GM18526 (cell line): ENCODE results near the gene LRRC43.

Source experiments
- POLR2A ChIP-seq: IDR thresholded peaks from 3 replicates; pipeline ENCODE4 v1.6.1; 2011; ENCODE audit not compliant: insufficient read length; ENCODE audit errors: extremely low read depth

Gene LRRC43

DNA sequence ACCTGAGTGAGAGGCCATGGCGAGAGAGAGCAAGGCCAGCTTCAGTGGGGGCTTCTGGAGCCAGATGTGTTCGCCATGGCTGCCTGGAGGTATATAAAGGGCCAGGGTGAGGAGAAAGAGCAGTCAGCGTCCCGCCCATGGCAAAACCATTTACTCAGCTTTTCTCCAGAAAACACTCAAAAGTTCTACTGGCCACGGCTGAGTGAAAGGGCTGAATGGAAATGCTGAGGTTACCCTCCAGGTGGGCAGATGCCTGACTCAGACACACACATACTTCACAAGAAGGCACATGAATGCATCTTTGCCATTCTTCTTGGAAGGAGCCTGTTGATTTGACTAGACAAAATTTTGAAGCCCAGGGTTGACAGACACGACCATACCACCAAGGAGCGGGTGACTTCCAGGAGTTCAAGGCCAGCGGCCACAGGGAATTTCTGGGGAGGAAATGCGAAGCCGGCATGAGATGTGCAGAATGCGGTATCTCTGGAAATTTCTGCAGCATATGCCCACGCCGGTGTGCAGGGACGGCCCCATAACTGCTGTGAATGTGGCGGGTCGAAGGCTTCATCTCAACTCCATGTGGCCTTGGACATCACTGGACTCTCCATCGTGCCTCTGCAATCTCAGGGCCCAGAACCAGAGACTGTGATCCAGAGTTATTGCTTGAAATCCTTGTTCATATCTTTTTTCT is 8.6 kb upstream of the LRRC43 start, which contains the start of gene IL31:
TSS of gene IL31 (minus strand) at position 67 of the 691 bp plus-strand sequence. CDS start at position 18, 49 bp downstream.
- TF ChIP-seq POLR2A, result no peak

DNA sequence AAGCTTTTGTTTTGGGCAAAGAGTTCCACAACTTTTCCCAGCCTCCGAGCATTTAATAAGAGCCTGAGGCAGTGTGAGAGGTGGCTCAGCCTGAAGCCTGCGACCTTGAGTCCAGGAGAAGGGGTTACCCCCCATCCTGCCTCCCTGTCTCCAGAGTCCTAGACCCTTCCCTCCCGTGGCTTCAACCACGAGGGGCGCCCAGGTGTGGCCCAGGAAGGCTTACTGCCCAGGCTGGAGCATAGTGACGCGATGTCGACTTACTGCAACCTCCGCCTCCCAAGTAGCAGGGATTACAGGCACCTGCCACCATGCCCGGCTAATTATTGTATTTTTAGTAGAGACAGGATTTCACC is 641 bp downstream of the LRRC43 start:
- no peak for TF ChIP-seq POLR2A

DNA sequence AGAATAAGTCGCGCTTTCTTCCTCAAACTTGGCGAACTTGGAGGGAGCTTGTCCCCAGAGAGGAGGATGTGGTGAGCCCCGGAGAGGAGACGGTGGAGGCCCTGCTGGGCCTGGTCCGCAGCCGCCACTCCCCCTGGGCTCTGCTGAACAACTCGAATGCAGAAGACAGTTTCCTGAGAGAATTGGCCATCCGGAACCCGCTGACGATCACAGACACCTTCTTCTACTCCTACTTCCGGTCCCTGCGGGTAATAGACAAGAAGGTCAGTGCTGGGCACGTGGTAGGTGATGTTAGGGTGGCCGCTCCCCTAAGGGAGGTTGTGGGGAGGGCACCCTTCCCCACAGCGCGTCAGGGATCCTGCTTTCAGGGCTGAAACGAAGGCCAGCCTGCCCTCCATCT is 1.6 kb downstream of the LRRC43 start:
- TF ChIP-seq POLR2A, result no peak

DNA sequence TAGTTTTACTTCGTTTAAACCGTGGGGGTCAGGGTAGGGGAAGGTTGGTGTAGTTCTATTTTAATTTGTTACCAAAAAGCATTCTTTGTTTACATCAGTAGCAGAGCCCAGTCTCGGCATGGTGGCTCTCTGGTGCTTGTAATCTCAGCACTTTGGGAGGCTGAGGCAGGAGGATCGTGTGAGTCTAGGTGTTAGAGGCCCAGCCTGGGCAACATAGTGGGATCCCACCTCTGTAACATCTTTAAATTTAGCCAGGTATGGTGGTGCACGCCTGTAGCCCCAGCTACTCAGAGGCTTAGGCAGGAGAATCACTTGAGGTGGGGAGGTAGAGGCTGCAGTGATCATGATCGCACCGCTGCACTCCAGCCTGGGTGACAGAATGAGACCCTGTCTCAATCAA is 2.2 kb downstream of the LRRC43 start:
- no peak for TF ChIP-seq POLR2A

DNA sequence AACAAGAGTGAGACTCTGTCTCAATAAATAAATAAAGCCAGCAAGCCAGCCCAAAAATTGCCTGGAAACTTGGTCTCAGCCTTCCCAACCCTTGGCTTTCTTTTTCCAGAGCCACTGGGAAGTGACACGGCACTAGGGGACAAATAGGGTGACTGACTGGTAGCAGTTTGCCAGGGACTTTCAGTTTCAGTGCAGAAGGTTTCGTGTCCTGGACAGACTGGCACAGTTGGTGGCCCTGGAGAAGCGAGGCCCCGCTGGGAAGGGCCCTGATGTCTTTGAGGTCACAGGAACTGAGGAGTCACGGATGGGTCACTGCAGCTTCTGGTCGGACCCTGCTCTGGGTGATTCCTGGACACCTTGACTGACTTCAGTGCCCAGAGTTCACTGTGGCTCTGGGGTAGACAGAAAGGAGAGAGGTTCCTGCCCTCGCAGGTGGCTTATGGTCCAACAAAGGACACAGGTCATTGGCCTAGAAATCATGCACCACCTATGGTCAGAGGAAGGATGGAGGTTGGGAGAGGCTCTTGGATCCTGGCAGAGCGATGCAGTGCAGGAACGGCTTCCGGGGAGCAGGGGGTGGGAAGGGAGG is 2.7 kb downstream of the LRRC43 start:
- TF ChIP-seq POLR2A, result no peak

DNA sequence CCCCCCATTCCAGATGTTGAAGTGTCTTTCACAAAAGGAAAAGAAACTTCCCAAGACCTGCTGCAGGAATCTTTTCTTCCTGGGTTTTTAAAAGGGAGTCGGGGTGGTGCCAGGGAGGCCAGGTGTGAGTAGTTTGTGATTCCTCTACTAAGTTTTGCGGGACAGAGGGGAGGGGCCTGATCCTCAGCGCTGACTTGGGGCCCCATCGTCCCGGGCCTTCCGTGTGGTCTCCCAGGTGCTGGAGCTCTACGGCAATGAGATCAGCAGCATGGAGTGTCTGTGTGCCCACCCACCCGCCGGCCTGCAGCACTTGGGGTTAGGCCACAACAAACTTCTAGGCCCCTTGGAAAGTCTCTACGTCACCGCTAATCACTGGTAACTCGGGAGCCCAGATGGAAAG is 4.5 kb downstream of the LRRC43 start:
- TF ChIP-seq POLR2A, result no peak

DNA sequence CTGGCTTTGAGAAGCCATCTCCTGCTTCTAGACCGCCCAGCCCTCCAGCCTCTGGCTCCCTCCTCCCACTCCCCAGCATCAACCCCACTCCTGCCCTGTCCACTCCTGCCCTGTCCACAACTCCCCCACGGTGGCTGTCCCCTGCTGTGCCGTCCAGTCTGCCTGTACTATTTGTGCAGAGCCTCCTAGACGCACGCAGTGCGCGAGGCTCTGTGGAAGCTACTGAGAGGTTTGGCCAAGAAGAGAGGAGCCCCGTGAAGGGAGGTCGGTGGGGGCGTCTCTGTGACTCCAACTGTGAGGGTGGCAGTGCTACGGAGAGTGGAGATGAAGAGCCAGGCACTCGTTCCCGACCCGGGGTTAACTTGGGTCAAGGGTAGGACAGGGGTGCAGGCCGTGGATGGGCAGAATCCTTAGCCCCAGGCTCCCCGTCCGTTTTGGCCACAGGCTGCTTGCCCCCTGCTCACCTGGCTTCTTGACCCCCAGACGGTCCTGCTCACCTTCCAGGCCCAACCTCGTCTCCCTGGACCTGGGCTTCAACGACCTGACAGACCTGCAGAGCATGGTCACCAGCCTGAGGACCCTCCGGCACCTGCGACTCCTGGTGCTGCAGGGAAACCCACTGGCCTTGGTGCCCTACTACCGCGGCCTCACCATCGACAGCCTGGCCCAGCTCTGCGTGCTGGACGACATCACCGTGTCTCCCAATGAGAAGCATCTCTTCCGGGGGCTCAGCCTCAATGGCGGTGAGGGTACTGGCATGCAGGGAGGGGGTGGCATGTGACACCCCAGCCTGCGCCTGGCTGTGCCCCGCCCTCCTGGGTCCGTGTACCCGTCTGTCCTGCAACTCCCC is 6.9 kb downstream of the LRRC43 start:
- no peak for TF ChIP-seq POLR2A

DNA sequence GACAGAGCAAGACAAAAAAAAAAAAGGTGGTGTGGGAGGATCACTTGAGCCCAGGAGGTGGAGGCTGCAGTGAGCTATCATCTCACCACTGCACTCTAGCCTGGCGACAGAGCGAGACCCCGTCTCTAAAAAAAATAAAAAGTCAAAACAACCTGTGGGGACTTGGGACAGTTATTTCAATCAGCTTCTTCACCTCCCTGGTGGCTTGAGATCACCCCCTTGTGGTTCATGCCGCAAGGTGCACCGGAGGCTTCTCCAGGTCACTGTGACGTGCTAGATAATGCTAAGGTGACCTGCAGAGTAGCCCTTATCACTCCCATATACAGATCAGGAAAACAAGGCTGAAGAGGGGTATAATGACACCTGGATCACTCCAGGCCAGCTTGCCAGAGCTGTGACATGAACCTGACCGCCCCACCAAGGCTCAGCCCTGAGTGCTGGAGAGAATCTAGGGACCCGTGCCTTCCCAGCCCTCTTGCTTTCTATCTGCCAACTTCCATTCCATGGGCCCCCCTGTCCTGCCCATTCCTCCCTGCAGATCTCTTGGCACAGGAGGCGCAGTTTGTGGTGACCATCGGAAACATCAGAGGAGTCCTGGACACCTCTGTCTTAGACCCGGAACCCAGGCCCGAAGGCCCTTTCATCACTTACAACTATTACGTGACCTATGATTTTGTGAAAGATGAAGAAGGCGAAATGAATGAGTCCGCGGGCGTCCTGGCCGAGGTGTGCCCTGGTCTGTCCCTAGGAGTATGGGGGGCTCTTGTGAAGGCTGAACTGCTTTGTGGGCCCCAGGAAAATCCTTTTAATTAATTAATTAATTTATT is 8.1 kb downstream of the LRRC43 start:
- no peak for TF ChIP-seq POLR2A

DNA sequence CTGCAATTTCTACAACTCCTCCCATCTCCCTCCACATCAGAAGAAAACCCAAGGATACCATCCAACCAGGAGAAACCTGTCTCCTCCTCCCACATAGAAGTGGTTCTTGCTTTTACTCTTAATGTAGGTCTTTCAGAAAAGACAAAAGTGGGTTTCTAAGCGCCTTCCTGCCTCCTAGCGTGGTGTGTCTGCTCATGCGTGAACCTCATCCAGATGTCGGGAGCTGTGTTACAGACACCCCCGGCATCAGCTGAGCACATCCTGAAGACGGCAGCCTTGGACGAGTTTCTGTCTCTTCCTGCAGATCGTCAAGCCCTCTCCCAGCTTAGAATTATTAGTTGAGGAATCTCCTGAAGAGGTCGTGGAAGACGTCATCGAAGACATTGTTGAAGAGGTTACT is 9.5 kb downstream of the LRRC43 start:
- no peak for TF ChIP-seq POLR2A

DNA sequence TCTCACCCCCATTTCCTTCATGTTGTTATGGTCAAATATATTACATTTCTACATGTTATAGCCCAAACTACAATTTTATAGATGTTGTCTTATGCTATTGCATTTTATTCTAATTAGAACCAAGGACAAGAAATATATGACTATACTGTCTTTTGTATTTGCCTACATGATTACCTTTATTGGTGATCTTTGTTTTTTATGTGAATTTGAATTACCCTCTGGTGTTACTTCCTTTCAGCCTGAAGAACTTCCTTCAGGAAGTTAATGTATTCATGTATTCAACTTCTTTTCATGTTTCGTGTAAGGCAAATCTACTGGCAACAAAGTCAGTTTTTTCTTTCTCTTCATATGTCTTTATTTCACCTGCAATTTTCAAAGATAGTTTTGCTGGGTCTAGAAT is 11.9 kb downstream of the LRRC43 start:
- TF ChIP-seq POLR2A, result no peak

DNA sequence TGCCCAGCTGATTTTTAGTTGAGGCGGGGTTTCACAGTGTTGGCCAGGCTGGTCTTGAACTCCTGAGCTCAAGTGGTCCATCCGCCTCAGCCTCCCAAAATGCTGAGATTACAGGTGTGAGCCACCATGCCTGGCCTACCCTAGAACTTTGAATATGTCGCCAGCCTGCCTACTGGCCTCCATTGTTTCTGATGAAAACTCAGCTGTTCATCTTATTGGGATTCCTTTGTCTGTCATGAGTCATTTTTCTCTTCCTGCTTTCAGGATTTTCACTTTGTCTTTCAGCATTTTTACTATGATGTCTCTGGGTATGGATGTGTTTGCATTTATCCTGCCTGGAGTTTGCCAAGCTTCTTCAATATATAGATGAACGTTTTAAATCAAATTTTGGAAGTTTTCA is 12.5 kb downstream of the LRRC43 start:
- TF ChIP-seq POLR2A, result no peak

DNA sequence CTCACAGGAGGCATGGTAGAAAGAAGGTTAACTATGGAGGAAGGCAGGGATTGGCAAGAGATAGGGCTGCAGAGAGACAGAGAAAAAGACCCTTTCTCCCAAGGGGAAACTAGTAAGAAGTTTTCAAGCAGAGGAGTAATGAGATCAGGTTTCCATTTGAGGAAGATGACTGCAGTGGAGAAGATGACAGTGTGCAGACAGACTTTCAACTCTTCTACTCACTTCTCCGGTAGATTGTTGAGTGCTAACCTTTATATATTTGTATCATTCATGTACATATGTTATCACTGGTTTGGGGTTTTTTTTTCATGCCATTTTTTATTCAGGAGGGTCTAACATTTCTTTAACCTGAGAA is 14.7 kb downstream of the LRRC43 start:
- TF ChIP-seq POLR2A, result no peak

DNA sequence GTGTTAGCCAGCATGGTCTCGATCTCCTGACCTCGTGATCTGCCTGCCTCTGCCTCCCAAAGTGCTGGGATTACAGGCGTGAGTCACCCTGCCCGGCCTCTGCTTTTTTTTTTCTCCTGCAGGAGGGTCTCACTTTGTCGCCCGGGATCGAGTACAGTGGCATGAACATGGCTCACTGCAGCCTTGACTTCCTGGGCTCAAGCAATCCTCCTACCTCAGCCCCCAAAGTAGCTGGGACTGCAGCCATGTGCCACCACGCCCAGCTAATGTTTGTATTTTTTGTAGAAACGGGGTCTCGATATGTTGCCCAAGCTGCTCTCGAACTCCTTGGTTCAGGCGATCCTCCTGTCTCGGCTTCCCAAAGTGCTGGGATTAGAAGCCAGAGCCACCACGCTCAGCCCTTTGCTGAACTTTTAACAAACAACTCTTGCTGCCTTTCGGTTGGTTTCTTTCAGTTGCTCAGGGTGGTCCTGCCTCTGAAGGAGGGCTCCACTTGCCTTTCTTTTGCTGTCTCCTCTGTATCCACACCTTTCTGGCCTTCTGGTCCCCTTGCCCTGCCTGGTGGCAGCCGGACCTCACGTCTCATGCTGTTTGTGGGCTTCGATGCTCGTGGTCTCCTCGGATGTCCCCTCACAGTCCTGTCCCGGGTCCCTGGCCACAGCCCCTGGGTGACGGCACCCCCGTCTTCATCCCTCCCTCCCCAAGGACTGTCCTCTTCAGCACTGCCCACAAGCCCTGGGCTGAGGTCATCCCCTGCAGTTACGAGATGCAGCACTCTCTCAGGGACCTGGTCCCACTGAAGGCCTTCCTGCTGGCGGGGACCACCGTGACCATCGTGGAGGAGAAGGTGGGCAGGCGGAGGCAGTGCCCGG is 16.8 kb downstream of the LRRC43 start:
- no peak for TF ChIP-seq POLR2A

DNA sequence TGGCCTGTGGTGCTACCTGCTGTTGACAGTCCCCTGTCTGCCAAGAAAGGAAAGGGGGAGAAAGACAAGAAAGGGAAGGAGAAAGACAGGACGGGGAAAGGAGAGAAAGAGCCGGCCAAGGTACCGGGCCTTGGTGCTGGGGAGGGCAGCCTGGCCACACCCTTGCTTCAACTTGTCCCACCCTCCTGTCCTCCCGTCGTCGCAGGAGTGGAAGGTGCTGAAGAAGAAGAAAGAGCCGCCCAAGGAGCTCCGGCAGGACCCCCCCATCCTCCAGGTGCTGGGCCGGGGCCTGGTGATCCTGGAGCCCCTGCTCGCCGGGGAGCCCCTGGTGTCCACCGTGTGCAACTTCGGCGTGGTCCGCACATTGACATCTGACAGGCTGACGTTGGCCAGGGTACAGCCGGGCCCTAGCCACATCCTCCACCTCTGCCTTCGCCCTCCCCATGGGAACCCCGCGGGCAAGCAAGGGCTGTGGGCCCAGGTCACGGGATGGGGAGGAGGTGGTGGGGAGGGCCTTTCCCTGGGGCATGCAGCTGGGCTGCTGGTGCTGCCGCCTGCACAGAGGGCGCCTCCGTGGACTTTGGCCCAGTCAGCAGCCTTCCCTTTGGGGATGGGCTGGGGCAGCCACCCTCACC is 17.7 kb downstream of the LRRC43 start:
- no peak for TF ChIP-seq POLR2A
